ENCODE results near the gene AMPD3. TPM values are rescaled to one million over a fixed set of nuclear protein-coding genes. Genes with fewer than 3 reads are reported as not detected.

AMPD3 gene
- total RNA-seq, 1 experiment from 2014 or later, result 14.3 TPM

GRCh38 chr11:10460611-10461275 is 5.7 kb downstream of the AMPD3 start:
- DNase-seq (ENCODE audit: low read depth), result no peak

- DNase-seq (ENCODE audit: low read depth), result no peak
Measured at GRCh38 chr11:10461276-10461790, 6.3 kb downstream of the AMPD3 start.

GRCh38 chr11:10462746-10463300 is 7.8 kb downstream of the AMPD3 start:
- DNase-seq (ENCODE audit: low read depth), result no peak

GRCh38 chr11:10473371-10473770 is 18.3 kb downstream of the AMPD3 start:
- no peak for DNase-seq (ENCODE audit: low read depth)

GRCh38 chr11:10474551-10474950 is 19.5 kb downstream of the AMPD3 start:
- no peak for DNase-seq (ENCODE audit: low read depth)

GRCh38 chr11:10476342-10476741 is 21.3 kb downstream of the AMPD3 start:
- DNase-seq (ENCODE audit: low read depth), result no peak

GRCh38 chr11:10476927-10477689 is 22.0 kb downstream of the AMPD3 start:
- DNase-seq (ENCODE audit: low read depth), result no peak

- no peak for DNase-seq (ENCODE audit: low read depth)
Measured at GRCh38 chr11:10477690-10478046, 22.6 kb downstream of the AMPD3 start.

- peak; percentile 69 for DNase-seq (ENCODE audit: low read depth)
Measured at GRCh38 chr11:10478066-10478465, 23.0 kb downstream of the AMPD3 start.

- DNase-seq (ENCODE audit: low read depth), result no peak
Measured at GRCh38 chr11:10478574-10479550, 23.8 kb downstream of the AMPD3 start.

GRCh38 chr11:10480026-10480425 is 25.0 kb downstream of the AMPD3 start:
- DNase-seq (ENCODE audit: low read depth), result no peak

- no peak for DNase-seq (ENCODE audit: low read depth)
Measured at GRCh38 chr11:10480760-10481159, 25.7 kb downstream of the AMPD3 start.

- DNase-seq (ENCODE audit: low read depth), result no peak
Measured at GRCh38 chr11:10481560-10482349, 26.7 kb downstream of the AMPD3 start.

GRCh38 chr11:10483174-10483573 is 28.1 kb downstream of the AMPD3 start:
- no peak for DNase-seq (ENCODE audit: low read depth)

GRCh38 chr11:10483584-10483983 is 28.5 kb downstream of the AMPD3 start:
- DNase-seq (ENCODE audit: low read depth), result no peak

GRCh38 chr11:10484461-10485180 is 29.6 kb downstream of the AMPD3 start:
- DNase-seq (ENCODE audit: low read depth), result no peak

GRCh38 chr11:10485646-10486045 is 30.6 kb downstream of the AMPD3 start:
- no peak for DNase-seq (ENCODE audit: low read depth)

GRCh38 chr11:10486161-10486840 is 31.2 kb downstream of the AMPD3 start:
- DNase-seq (ENCODE audit: low read depth), result no peak

- DNase-seq (ENCODE audit: low read depth), result no peak
Measured at GRCh38 chr11:10487002-10487647, 32.1 kb downstream of the AMPD3 start.

All from RPMI7951 (cell line).